Kidney (tissue), 22 donors: ENCODE data around the gene INSYN2B. TPM values are rescaled to one million over a fixed set of nuclear protein-coding genes. Genes with fewer than 3 reads are reported as not detected.

Source experiments
- DNase-seq, 5 donors: peaks; one replicate each; pipeline ENCODE4 v3.0.0-alpha.2; 2013 to 2020
- FAIRE-seq: peaks from 2 replicates; lab custom pipeline; 2012; peaks lifted over from hg19 to GRCh38; lab: Jason Lieb, UNC
- H3K27ac ChIP-seq, 2 donors: one replicate each; pipeline ENCODE4 v1.7.0; 2013; ENCODE audit warnings: low read depth in 2 of 2, low read length in 2 of 2, inconsistent platforms in 1 of 2
- H3K27me3 ChIP-seq: one replicate; pipeline ENCODE4 v1.7.1; 2013; ENCODE audit warnings: low read length, inconsistent platforms; ENCODE audit not compliant: control insufficient read depth, insufficient read depth
- H3K36me3 ChIP-seq, 3 donors: one replicate each; pipeline versions ENCODE4 v1.7.0 to v1.7.1; 2013; ENCODE audit warnings: low read length in 3 of 3, control low read depth in 1 of 3, inconsistent platforms in 1 of 3; ENCODE audit not compliant: insufficient read depth in 3 of 3, control insufficient read depth in 2 of 3
- H3K4me1 ChIP-seq, 3 donors: one replicate each; pipeline versions ENCODE4 v1.7.0 to v1.7.1; 2013; ENCODE audit warnings: low read length in 3 of 3, inconsistent platforms in 1 of 3, low read depth in 1 of 3; ENCODE audit not compliant: control insufficient read depth in 2 of 3, insufficient read depth in 2 of 3
- H3K4me3 ChIP-seq, 3 donors: one replicate each; pipeline versions ENCODE4 v1.7.0 to v1.8.1; 2013; ENCODE audit warnings: low read length in 3 of 3, control low read depth in 1 of 3, inconsistent platforms in 1 of 3
- H3K9ac ChIP-seq, 3 donors: one replicate each; pipeline versions ENCODE4 v1.7.0 to v1.7.1; 2013; ENCODE audit warnings: low read length in 3 of 3, control low read depth in 1 of 3, inconsistent platforms in 1 of 3
- H3K9me3 ChIP-seq, 3 donors: one replicate each; pipeline versions ENCODE4 v1.7.0 to v1.7.1; 2013; ENCODE audit warnings: low read length in 3 of 3, control low read depth in 1 of 3, inconsistent platforms in 1 of 3; ENCODE audit not compliant: control insufficient read depth in 2 of 3, insufficient read depth in 1 of 3
- CTCF ChIP-seq: IDR thresholded peaks from 3 replicates; pipeline ENCODE4 v1.5.1; 2012; ENCODE audit warnings: mild to moderate bottlenecking, moderate library complexity, borderline replicate concordance; ENCODE audit not compliant: insufficient read depth; ENCODE audit errors: extremely low read depth
- intact Hi-C: fragments of 100-400 bp; cut with DNase I; formaldehyde crosslinking; loops from one replicate; pipeline ENCODE4 v1.11.1; 2022
- long read RNA-seq, 10 donors: library from polyadenylated mRNA in 1 of 10; unstranded in 1 of 10; transcript quantifications; one replicate each; pipeline ENCODE4 v2.0.0 and lab custom pipeline, GENCODE V29; 2021 to 2026
- polyA plus RNA-seq: library from polyadenylated mRNA; stranded (reverse); fragments of 350-450 nt; fragmentation: Illumina TruSeq; extraction: RNeasy Lipid Tissue Mini Kit (QIAGEN cat#74804); gene quantifications from one replicate; pipeline ENCODE4 v1.2.3, GENCODE V29; 2014; ENCODE audit warnings: low read depth, low replicate concordance; ENCODE audit not compliant: insufficient read depth
- total RNA-seq: library from RNA; stranded (reverse); fragmentation: NEBNext Ultra II Directional; extraction: Animal tissue kit (Norgen Biotek cat#: 25700); gene quantifications from one replicate; pipeline ENCODE4 v1.2.1, GENCODE V29; 2021
- donor health status: control.
- donor health status: control.
- donor health status: control.
- donor health status: control.
- donor health status: control.
- donor health status: DM: yes; HTN: yes; CAD: no.
- donor health status: Normal renal cell carcinoma (clear cell type).

Gene INSYN2B
- total RNA-seq (0.28 TPM), polyA plus RNA-seq (not detected)
- long read RNA-seq, donor 1 = 0 reads
- long read RNA-seq, donor 2 = 0 reads
- long read RNA-seq, donor 3 = 0 reads
- long read RNA-seq, donor 4 = 0 reads
- long read RNA-seq, donor 5 = 0 reads
- long read RNA-seq, donor 6 = 0 reads
- long read RNA-seq, donor 7 = 0 reads
- long read RNA-seq, donor 8 = 0 reads
- long read RNA-seq, donor 9 = 0 reads
- long read RNA-seq, donor 10, partial matches to known transcripts = 0 of 1 reads
- long read RNA-seq, donor 10, other reads (novel, unspliced or antisense) = 0 of 1 reads

DNA sequence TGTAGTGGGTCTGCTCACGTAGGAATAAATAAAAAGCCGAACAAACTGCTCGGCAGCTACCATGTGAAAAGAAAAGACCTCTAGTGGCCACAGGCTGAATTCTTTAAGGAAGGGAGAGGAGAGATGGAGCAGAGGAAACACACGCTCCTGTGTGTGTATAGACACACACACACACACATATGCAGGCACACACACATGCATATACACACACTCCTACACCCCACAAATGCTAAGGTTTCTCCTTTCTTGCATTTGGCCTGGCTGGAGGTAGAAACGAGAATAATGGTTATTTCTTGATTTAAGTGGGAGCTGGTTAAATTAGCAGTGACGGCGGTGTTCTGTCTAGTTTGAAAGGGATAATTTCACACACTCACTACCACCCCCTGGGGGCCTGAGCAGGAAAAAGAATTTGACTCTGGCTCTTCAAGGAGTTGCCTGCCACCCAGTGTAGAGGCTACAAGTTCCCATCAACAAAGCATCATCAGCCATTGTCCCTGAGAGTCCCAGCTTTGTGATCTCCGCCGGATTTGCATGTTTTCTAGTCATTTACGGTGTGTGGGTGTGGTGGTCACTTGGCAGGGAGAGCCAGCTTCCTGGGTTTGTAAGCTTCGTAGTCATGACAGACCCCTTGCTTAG lies at the start of gene INSYN2B:
INSYN2B (minus strand) TSS at position 78 of the 636 bp plus-strand sequence. CDS start 96,597 bp downstream, outside the sequence.
- peaks cover 0 to 3% (median 0%) of the 10 kb centered on the region in 3 donors for H3K4me1 ChIP-seq
- no peak within 1 kb of the TSS for H3K27ac ChIP-seq
- H3K36me3 ChIP-seq = no peaks in the 10 kb centered on the region
- peak in 4 of 5 donors; percentile 84 to 94 (median 91) for DNase-seq
- peak within 1 kb of the TSS; percentile 54 to 67 (median 65) for H3K4me3 ChIP-seq
- no peaks in the 10 kb centered on the region for H3K27me3 ChIP-seq
- FAIRE-seq = no peak
- intact Hi-C loops = no loop called here
- peak within 1 kb of the TSS in 1 of 3 donors; percentile 42 for H3K9ac ChIP-seq
- no peaks in the 10 kb centered on the region for H3K9me3 ChIP-seq
- peak; percentile 71 for TF ChIP-seq CTCF

GRCh38 chr5:170028124-170028523 lies 47.8 kb upstream of the INSYN2B start:
- TF ChIP-seq CTCF = no peak
- no peaks in the 10 kb centered on the region for H3K27me3 ChIP-seq
- H3K9ac ChIP-seq = no peak overlapping the region
- no peaks in the 10 kb centered on the region for H3K36me3 ChIP-seq
- H3K9me3 ChIP-seq = no peaks in the 10 kb centered on the region
- no peak overlapping the region for H3K27ac ChIP-seq
- DNase-seq = no peak
- no peak overlapping the region for H3K4me3 ChIP-seq
- no peak for FAIRE-seq
- intact Hi-C loops = no loop called here
- no peaks in the 10 kb centered on the region for H3K4me1 ChIP-seq

- Histone ChIP-seq H3K9ac (no peak overlapping the region), H3K36me3 (no peaks in the 10 kb centered on the region), H3K9me3 (no peaks in the 10 kb centered on the region), H3K27ac (no peak overlapping the region), H3K4me3 (no peak overlapping the region), H3K4me1 (no peaks in the 10 kb centered on the region), H3K27me3 (no peaks in the 10 kb centered on the region)
- intact Hi-C loops = no loop called here
- no peak for FAIRE-seq
- TF ChIP-seq CTCF = no peak
- DNase-seq = no peak
These were observed 45.6 kb upstream of the INSYN2B start for GRCh38 chr5:170025853-170026252.
